HT-29 (cell line): ENCODE data around the gene NBPF3. TPM values are rescaled to one million over a fixed set of nuclear protein-coding genes. Genes with fewer than 3 reads are reported as not detected.
"Not testable (repeated sequence)": the region's sequence is repeated elsewhere in the genome, so short reads cannot be mapped to it uniquely, and the experiment has no call there.

ENCODE experiments used
- DNase-seq: peaks from one replicate; pipeline ENCODE4 v3.0.0-alpha.2; 2015; ENCODE audit warnings: low spot score
- total RNA-seq: library from RNA; depleted of rRNA; stranded (reverse); fragments of >200 nt; shearing (Covaris generic); gene quantifications from 2 replicates; pipeline ENCODE4 v1.2.3, GENCODE V29; 2014; rRNA removed

Gene NBPF3
- total RNA-seq, 1 experiment from 2014 or later = 6.4 TPM

GRCh38 chr1:21518774-21519455, 79.0 kb downstream of the NBPF3 start:
- DNase-seq = no peak

GRCh38 chr1:21519486-21520070, 79.6 kb downstream of the NBPF3 start:
- DNase-seq = not testable (repeated sequence)

GRCh38 chr1:21520899-21521716, 81.2 kb downstream of the NBPF3 start:
- DNase-seq = no peak

- DNase-seq = no peak
Observed at GRCh38 chr1:21521717-21522060, 81.8 kb downstream of the NBPF3 start.

GRCh38 chr1:21522525-21523038, 82.6 kb downstream of the NBPF3 start:
- DNase-seq = no peak

- no peak for DNase-seq
Observed at GRCh38 chr1:21523297-21523813, 83.4 kb downstream of the NBPF3 start.

- DNase-seq = no peak
Observed at GRCh38 chr1:21524220-21524619, 84.3 kb downstream of the NBPF3 start.

GRCh38 chr1:21524686-21525339, 84.9 kb downstream of the NBPF3 start:
- DNase-seq = no peak

GRCh38 chr1:21525340-21525717, 85.4 kb downstream of the NBPF3 start:
- no peak for DNase-seq

- no peak for DNase-seq
Observed at GRCh38 chr1:21526441-21526840, 86.5 kb downstream of the NBPF3 start.

GRCh38 chr1:21530368-21531016, 90.6 kb downstream of the NBPF3 start:
- no peak for DNase-seq

GRCh38 chr1:21531241-21531640, 91.3 kb downstream of the NBPF3 start:
- DNase-seq = no peak

- DNase-seq = no peak
Observed at GRCh38 chr1:21532496-21532895, 92.6 kb downstream of the NBPF3 start.

GRCh38 chr1:21532992-21533534, 93.1 kb downstream of the NBPF3 start:
- DNase-seq = no peak

- DNase-seq = no peak
Observed at GRCh38 chr1:21534146-21534545, 94.2 kb downstream of the NBPF3 start.

Other genes starting within 250 kb of the NBPF3 start
- 71.6 and 77.6 TPM in 2 replicates for gene ECE1, start 149.7 kb upstream of the NBPF3 start, total RNA-seq
- gene ALPL, start 69.3 kb downstream of the NBPF3 start, total RNA-seq = not detected in 2 replicates
- 56.9 and 69.0 TPM in 2 replicates for gene RAP1GAP, start 229.2 kb downstream of the NBPF3 start, total RNA-seq